Measurements from ENCODE around the gene AFG3L2. TPM values are rescaled to one million over a fixed set of nuclear protein-coding genes. Genes with fewer than 3 reads are reported as not detected.
"Not testable (repeated sequence)": the region's sequence is repeated elsewhere in the genome, so short reads cannot be mapped to it uniquely, and the experiment has no call there.

The AFG3L2 gene
- 52.6 and 54.5 TPM in 2 replicates for total RNA-seq (2014; rRNA removed; shearing (Covaris generic))

DNA sequence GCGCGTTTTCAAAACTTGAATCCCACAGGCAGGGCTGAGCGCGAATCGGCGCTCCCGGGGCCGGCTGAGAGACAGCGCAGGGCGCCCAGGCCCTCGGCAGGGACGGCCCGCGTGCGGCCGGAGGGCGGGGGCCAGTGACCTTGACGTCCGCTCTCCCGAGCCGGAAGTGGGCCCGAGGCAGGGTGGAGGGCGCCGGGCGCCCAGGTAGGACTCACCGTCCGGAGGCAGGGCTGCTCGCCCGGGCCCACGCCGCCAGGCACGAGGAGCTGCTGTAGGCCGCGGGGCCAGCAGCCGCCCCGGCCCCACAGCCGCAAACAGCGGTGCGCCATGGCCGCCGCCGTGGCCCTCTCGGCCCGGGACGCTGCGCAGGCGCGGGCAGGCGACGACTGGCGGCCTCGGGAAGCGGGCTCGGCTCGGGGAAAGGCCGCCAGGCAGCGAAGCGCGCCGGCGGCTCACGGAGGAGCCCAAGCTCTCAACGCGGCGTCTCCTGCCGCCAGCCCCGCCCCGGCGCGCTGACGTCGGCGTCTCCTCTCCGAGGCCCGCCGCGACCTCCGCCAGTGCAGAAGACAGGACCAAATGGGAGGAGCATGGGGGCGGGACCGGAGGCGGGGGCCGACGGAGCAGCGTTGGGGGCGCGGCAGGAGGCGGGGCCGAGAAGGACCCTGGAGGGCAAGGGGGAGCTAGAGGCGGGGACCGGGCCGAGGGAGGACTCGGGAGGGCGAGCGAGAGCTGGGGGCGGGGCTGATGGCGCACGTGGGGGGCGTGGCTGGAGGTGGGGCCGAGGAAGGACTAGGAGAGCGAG, at the start of gene AFG3L2:
Gene AFG3L2 (minus strand): TSS at position 474 of the 802 bp plus-strand sequence. CDS start 145 bp downstream, at position 329.
- peak; percentile 96 for DNase-seq (ENCODE audit: low spot score)

DNA sequence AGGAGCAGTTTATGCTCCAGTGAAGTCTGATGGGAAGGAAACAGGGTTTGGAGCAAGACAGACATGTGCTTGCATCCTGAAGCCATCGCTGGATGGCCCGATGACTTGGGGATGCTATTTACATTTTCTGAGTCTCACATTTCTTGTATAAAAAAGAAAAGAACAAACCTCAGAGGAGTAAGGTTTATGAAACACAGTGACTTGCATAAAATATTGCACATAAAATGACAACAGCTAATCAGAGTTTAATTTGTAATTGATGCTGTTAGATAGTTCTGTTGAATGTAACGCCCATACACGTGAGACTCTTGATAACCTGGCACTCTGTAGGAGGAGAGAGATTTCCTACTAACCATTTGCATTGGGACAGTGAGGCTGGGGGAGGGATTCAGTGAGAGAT, 47.2 kb upstream of the AFG3L2 start:
- no peak for DNase-seq (ENCODE audit: low spot score)

GRCh38 chr18:12423820-12424219, 46.8 kb upstream of the AFG3L2 start:
- no peak for DNase-seq (ENCODE audit: low spot score)

GRCh38 chr18:12423393-12423792, 46.4 kb upstream of the AFG3L2 start:
- no peak for DNase-seq (ENCODE audit: low spot score)

- DNase-seq (ENCODE audit: low spot score): no peak
Measured at GRCh38 chr18:12422936-12423335, 45.9 kb upstream of the AFG3L2 start.

DNA sequence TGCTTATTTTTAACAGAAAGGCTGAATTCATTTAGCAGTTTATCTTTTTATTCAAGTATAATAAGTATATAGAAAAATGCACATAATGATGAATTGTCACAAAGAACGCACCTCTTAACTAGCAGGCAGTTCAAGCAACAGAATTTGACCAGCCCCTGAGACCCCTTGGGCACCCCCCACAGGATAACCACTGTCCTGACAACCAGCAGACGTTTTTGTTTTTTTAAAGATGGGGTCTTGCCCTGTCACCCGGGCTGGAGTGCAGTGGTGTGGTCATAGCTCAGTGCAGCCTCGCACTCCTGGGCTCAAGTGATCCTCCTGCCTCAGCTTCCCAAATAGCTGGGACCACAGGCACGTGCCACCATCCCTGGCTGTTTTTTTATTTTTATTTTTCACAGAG, 44.7 kb upstream of the AFG3L2 start:
- no peak for DNase-seq (ENCODE audit: low spot score)

GRCh38 chr18:12420821-12421421, 43.9 kb upstream of the AFG3L2 start:
- DNase-seq (ENCODE audit: low spot score): no peak

DNA sequence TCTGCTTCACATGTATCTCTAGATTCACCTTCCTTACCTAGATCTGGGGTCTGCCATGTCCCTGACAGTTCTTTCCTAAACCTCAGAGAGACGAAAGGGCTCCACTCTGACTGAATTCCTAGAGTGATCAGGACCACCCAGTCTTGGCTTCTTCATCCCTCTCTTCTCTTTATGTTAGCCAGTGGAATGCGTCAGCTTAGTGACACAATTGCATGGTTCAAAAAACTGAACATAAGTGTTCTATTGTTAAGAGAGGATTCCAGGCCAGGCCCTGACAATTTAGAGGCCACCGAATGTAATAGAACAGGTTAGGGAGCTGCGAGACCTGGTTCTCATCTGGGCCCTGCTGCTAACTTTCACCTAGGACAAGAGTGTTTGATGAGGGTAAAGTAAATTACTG, 40.7 kb upstream of the AFG3L2 start:
- DNase-seq (ENCODE audit: low spot score): no peak

DNA sequence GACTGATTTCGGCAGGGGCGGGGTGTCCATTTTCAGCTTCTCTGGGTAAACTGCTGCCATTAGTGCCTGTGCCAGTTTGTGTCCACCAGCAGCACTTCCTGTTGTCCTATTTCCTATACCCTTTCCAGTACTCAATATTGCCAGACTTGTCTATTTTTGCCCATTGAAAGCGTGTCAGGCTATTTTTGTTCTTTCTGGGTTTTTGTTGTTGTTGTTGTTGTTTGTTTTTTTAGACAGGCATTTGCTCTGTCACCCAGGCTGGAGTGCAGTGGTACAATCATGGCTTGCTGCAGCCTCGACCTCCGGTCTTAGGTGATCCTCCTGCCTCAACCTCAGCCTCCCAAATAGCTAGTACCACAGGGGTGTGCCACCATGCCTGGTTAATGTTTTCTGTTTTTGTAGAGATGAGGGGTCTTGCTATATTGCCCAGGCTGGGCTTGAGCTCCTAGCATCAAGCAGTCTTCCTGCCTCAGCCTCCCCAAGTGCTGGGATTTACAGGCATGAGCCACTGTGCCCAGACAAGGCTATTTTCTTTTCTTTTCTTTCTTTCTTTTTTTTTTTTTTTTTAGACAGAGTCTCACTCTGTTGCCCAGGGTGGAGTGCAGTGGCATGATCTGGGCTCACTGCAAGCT, 39.2 kb upstream of the AFG3L2 start:
- DNase-seq (ENCODE audit: low spot score): no peak

DNA sequence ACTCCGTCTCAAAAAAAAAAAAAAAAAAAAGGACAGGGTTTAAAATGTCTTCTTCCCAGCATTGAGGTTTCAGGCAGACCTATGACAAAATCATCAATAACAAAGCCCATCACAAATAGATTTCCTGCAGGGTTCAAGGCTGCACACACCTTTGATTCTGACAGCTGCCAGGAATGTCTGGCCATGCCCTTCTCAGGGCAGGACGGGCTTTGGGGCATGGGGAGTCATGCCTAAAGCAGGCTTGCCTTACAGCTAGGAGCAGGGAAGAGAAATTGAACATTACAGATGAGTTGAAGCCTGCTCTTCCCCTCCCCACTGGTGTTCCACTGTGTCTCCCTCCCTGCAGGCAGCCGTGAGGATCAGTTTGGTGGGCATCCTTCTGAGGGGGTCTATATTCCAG, 34.4 kb upstream of the AFG3L2 start:
- DNase-seq (ENCODE audit: low spot score): no peak

DNA sequence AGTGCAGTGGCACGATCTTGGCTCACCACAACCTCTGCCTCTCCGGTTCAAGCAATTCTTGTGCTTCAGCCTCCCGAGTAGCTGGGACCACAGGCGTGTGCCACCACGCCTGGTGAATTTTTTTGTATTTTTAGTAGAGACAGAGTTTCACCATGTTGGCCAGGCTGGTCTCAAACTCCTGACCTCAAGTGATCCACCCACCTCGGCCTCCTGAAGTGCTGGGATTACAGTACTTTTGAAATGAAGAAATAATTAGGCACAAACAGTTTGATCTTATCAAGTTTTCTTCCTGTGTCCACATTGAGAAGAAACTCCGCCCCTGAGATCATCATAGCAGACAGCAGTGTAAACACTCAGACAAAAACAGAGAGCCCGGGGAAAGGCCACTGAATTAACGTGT, 33.7 kb upstream of the AFG3L2 start:
- not testable (repeated sequence) for DNase-seq (ENCODE audit: low spot score)

GRCh38 chr18:12410081-12410481, 33.1 kb upstream of the AFG3L2 start:
- DNase-seq (ENCODE audit: low spot score): no peak

DNA sequence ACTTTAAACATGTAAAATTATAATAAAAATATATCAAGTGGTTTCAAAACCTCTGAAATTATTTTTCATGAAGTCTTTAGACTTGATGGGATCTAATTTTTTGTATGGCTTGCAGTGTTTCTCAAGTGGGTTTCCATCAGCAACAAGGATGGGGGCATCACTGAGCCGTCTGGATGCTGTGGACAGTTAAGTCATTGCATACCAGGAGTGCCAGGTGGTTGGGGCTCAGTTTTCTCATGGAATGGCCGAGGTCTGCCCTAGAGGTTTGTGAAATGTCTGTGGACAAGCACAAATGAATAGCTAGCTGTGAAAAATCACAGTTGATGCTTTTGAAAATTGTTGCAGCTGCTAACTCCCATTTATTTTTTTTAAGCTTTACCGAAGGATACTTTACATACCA, 32.4 kb upstream of the AFG3L2 start:
- DNase-seq (ENCODE audit: low spot score): no peak

- no peak for DNase-seq (ENCODE audit: low spot score)
Measured at GRCh38 chr18:12408247-12408869, 31.3 kb upstream of the AFG3L2 start.

GRCh38 chr18:12406371-12407111, 29.5 kb upstream of the AFG3L2 start:
- DNase-seq (ENCODE audit: low spot score): no peak

GRCh38 chr18:12405066-12405465, 28.0 kb upstream of the AFG3L2 start:
- no peak for DNase-seq (ENCODE audit: low spot score)

- peak; percentile 93 for DNase-seq (ENCODE audit: low spot score)
Measured at GRCh38 chr18:12403601-12404506, 26.8 kb upstream of the AFG3L2 start.

GRCh38 chr18:12401881-12402280, 24.9 kb upstream of the AFG3L2 start:
- no peak for DNase-seq (ENCODE audit: low spot score)

DNA sequence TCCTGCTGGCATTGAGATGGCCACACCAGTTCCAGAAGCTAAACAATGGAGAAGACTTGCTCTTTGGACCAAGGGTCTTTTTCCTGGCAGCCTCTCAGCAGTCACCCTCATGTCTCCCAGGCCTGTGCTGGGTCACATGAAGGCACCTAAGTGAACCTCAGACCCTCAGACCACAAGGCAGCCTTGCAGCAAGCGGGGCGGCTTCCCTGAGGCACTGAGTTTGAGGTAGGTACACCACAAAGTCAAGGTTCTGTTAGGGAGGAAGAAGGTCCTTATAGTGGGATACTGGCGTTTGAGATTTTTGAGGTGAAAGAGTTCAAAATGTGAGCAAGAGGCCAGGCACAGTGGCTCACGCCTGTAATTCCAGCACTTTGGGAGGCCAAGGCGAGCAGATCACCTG, 22.2 kb upstream of the AFG3L2 start:
- DNase-seq (ENCODE audit: low spot score): no peak

DNA sequence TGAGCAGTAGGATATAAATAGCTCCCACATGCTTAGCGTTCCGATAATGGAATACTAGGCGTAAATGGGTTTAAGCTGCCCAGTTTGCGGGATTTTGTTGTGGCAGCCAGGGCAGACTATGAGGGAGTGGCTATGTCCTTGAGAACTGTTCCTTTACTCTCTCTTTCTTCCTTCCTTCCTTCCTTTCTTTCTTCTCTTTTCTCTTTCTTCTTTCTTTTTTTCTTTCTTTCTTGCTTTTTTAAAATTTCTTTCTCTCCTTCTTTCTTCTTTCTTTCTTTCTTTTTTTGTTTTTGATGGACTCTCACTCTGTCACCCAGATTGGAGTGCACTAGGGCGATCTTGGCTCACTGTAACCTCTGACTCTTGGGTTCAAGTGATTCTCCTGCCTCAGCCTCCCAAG, 21.6 kb upstream of the AFG3L2 start:
- DNase-seq (ENCODE audit: low spot score): no peak

DNA sequence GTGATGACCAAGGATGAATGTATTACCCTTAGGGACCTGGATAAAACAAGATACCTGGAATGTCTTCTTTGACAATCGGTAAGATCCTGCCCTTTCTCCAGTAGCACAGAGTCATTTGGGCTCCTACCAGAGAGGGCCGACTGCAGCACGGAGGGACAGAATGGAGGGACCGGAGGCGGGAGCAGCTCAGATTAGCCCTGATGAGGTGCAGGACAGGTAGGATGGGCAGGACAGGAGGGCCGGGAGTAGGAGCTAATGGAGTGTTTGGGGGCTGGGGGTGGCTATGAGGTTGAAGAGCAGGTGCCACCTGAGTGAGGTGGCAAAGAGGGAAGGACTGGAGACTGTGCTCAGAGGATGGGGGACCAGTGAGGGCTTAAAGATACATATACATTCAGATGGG, 20.8 kb upstream of the AFG3L2 start:
- DNase-seq (ENCODE audit: low spot score): no peak
